Inflammatory macrophage (primary cell): ENCODE results near the gene BSCL2.
"Not testable (repeated sequence)": the region's sequence is repeated elsewhere in the genome, so short reads cannot be mapped to it uniquely, and the experiment has no call there.

ENCODE experiments used
- DNase-seq, 2 donors: peaks; one replicate each; pipeline ENCODE4 v3.0.0-alpha.2; 2020 to 2022

BSCL2 gene

DNA sequence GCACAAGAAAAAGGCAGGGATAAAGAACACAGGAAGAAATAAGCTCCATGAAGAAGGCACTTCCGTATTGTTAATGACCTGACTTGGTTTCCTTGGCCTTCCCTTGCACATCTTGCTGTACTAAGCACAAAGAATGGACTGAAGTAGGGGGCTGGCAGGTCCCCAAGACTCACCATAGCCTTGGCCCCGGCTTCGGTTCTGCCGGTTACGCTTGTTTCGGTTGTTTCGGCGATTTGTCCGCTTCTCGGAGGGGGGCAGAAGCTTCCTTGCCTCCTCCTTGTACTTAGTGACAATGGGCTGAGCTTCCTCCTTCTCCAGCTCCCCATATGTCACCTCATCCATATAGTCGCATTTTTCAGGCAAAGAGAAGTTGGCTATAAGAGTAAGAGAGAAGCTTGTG lies 9.6 kb upstream of the BSCL2 start:
- DNase-seq = no peak

DNA sequence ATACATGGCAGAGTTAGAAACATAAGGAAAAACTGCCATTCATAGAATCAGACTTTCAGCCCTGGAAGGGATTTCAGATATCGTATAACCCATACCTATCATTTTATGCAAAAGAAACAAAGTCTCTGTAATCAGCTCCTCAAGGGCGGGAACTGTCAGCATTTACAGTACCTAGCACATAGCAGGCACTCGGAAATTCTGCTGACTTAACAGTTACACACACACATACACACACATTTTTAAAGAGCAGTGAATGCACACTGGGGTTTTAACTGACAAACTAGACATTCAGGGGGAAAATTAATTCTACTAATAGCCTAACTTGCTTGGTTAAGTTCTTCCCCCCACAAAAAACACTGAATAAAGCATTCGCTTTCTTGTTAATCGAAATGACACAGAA lies 9.0 kb upstream of the BSCL2 start:
- no peak for DNase-seq

DNA sequence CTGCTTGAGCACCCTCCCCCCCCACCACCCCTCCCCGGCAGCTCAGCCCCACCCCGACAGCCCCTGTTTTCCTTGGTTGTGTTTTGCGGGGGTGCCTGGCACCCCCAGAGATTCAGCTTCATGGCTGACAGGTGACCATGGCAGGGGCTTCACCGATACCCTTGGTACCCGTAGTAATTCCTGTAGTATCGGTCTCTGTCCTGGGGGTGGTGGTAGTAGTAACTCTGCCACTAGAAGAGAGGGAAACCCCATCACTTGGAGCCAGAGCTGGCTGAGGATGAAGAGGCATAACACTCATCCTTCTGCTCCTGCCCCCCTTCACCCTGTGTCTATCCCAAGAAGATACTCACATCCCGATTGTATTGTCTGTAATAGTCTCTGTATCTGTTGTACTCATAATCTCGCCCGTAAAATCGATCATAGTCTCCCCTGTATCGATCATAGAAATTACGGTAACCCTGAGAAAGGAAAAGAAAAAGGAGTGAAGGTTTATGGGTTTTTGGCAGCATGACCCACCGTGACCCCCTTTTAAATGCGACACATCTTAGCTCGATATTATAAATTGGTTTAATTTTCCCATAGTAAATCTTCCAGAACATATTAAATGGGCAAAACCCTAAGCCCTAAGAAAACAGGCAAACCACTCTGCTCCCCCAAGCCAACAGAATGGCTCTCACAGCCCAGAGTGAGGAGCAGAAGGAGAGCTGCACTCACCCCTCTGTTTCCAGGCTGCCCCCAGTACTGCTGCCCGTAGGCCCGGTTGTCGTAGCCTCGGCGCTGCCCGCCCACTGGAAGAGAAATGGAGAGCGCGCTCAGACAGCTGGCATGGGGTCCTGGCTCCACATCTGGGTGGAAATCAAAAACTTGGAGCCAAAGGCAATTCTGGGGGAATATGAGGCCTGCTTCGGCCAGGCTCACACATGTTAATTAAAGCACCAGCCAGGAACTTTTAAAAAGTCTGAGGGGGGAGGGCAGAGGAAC lies 8.2 kb upstream of the BSCL2 start:
- DNase-seq = no peak

DNA sequence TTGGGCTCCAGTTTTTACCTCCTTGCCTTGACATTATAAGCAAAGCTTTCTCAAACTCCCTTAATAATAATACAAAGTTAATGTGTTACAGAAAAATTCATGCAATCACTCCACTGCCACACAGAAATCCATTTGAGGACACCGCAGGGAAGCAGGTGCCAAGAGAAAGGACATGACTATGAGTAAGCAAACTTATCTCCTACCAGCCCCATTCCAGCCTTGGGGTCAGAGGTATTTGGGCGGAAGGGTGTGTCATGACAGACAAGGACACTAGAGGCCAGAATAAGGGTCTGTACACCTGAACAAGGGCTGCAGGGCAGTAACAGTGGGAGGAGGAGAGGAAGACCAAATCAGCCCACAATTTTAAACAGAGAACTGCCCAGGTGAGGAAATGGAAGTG lies 6.1 kb upstream of the BSCL2 start:
- no peak for DNase-seq

DNA sequence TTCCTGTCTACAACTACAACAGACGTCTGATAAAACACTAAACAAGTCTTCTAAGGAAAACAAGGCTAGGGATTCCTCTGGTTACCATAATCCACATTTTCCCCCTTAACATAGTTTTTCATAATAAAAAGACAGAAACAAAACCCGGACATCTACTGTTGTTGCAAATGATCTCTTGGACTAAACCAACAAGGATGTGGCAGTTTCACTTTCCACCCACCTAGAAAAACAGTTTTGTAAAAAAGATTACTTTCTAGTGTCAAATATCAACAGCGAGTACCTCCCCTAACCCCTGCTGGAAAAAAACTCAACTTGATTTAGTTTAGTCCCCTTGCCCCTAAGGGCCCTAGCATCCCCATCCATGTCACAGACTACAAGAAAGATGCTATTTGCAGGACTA lies 5.6 kb upstream of the BSCL2 start:
- no peak for DNase-seq

DNA sequence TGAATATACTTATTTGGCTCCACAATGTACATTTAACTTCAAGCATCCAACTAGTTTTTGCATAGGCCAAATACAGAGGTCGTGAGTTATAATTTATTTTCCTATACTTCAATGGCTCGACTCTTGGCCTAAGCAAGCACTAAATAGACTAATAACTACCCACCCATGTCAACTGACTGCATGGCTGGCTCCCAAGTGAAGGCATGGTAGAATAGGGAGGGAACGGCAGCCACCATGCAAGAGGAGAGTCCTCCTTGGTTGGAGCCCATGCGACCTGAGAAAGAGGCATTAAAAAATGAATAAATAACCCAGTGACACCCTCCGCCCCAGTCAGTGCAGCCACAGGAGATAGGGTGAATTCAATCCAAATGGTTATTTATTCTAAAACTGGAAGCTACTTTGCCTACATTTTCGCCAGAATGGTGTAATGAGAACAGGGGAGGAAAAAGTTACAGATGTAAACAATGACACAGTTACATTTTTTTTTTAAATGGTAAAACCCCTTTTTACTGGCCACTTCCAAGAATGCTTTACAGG lies 5.1 kb upstream of the BSCL2 start:
- DNase-seq = no peak

DNA sequence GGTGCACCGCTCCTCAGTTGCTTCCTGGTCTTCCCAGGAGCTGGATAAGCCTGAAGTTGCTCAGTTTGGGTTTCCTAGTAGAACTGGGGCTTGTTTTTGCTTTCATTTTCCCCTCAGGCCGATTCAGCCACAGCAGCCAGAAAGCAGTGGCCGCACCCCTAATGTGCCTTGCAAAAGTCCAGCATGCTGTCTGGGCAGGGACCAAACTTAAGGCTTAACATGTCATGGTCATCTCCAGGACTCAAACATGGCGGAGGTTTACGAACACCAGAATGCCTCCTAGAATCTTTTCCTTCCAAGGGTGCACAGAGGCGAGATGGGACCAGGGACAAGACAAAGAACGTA lies 2.7 kb upstream of the BSCL2 start:
- peak; percentile 24 to 44 for DNase-seq

DNA sequence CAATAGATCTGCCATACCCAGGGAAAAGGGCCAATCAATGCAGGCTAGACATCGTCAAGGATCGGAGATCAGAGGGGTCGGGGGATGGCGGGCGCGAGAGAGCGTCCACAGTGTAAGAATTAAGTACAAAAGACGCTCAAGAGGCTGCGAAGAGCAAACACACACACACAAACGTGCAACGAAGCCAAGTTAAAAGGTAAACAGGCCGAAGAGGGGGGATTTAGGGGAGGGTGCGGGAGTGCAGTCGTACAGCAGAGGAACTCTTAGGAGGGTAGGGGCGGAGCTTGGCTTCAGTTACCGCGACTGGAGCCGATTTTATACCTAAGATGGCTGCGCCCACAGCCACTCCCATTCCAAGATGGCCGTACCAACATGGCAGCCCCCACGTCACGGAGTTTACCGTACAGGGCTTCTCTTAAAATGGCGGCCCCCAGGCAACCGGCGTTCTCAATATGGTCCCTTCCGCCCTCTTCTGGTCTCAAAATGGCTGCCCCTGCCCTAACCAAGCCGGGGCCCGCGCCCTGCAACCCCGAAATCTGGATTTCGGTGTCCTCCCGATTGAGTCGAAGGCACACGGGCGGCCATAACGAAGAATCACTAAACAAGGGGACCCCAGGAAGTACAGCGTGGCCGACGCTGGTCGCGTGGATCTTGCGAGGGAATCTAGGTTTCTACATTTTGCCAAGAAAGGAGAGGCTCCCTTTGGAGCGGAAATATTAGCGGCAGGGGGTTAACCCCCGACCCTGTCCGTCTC lies 2.2 kb upstream of the BSCL2 start:
- peak; percentile 99 for DNase-seq

DNA sequence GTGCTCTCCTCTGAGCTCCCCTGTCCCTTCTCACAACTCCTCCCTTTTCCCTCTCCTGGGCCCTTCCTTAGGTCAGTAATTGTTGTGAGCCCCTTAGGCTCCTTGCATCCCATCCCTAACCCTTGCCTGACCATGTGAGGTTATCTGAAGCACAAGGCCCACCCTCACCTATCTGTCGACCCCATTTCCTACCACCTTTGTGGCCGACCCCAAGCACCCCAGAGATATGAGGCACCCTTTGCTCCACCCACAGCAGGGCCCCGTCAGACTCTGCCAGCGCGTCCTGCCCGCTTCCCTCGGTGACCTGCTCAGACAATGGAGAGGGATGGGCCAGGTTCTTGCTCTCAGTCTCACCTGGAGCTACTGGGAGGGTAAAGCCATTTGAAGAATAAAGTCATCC lies 1.6 kb upstream of the BSCL2 start:
- no peak for DNase-seq

DNA sequence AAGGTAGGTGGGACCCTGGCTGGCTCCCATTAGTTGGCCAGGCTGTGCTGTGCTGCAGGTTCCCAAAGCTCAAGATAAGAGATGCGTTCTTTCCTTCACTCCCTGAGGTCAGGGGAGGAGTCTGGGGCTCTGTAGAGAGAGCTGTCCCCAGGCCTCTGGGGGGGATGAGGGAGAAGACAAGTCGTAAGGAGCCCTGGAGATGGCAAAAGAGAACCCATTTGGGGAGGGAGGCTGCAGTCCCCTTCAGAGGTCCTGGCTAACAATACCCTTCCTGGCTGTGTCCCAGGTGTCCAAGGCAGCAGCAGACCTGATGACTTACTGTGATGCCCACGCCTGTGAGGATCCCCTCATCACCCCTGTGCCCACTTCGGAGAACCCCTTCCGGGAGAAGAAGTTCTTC lies 1.2 kb upstream of the BSCL2 start:
- no peak for DNase-seq

DNA sequence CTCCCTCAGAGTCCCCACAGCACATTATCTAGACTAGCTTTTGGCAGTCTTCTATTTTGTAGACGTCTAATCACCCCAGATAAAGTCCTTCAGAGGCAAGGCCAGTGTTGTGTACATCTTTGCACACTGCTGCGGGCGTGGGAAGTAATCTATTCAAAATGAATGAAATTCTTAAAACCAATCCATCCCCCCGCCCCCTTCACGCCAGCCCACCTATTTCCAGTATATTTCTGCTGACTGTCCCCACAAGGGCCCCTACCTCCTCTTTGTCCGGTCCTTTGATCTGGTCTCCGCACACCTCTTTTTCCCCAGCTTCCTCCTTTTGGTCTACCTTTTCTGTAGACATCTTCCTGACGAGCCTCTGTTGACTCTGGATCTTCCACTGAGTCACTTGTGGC lies 375 bp downstream of the BSCL2 start:
- no peak for DNase-seq

DNA sequence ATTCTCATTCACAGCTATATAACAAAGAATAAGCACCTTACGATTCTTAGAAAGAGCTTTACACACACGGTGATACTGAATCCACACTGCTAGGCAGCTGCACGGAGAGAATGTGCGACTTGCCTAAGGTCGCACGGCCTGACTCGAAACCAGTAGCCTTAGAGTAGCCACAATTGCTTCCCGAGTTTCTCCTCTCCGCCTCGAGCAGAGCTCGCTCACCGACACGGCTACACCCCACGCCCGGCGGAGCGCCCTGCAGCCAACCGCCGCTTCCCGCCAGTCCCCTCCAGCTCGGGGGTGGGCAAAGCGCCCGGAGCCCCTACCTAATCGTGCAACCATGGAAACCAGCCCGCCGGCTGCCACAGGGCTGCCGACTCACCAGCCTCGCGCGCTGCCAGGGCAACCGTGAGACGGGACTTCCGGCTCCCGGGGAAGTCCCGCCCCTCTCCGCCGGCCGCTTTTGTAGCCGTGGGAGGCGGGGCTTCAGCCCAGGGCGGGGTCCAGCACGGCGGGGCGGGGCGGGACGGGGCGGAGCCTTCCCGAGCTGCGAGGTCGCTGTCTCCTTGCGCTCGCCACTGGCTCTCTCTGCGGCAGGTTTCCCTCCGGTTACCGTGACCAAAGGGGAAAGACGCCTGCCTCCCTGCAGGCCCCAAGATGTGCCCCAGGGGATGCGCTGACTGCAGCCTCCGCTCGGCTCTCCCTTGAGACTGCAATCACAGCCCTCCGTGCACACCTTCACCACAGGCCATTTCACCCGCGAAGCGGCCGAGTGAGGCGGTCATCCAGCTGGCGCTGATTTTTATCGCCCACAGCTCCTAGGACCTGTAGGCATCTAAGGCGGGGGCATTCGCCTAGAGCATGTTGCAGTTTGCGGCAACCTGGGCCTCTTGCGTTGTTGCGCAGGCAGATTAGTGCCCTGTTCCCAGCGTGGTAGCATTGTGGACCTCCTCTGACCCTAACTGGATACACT lies 1.1 kb downstream of the BSCL2 start:
- peak; percentile 94 to 96 for DNase-seq

DNA sequence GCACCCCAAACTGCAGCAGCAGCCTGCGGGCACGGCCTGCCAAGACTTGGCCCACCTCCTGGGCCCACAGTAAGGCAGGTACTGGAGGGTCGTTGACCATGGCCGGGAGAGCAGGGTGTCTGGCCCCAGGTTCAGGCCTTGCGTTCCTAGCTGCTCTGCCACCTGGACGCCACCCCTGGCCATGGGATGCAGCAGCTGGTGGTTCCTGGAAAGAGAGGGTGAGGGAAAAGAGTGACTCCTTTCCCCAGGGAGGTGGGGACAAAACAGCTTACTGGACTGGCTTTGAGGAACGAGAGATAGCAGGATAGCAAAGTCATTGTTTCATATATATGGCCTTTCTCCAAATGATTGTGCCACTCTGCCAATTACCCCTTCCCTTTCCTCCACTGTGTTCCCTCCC lies 1.8 kb downstream of the BSCL2 start:
- peak in 1 of 2 donors; percentile 22 for DNase-seq

DNA sequence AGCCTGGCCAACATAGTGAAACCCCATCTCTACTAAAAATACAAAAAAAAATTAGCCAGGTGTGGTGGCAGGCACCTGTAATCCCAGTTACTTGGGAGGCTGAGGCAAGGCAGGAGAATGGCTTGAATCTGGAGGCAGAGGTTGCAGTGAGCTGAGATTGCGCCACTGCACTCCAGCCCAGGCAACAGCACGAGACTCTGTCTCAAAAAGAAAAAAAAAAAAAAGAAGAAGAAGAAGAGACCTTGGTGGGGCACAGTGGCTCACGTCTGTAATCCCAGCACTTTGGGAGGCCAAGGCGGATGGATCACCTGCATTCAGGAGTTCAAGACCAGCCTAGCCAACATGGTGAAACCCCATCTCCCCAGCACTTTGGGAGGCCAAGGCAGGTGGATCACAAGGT lies 3.3 kb downstream of the BSCL2 start:
- peak; percentile 44 to 59 for DNase-seq

DNA sequence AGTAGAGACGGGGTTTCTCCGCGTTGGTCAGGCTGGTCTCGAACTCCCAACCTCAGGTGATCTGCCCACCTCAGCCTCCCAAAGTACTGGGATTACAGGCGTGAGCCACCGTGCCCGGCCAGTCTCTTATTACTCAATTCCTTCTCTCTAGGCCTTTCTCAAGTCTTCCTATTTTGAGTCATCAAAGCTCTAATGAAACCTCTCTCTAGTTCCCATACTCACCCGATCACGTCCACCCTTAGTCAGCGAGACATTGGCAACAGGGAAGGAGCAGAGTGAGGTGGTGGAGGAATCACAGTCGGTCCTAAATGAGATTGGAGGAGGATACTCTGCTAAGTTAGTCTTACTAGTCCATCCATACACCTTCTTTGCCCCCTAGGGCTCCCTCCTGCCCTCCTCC lies 5.0 kb downstream of the BSCL2 start:
- peak; percentile 80 to 91 for DNase-seq

DNA sequence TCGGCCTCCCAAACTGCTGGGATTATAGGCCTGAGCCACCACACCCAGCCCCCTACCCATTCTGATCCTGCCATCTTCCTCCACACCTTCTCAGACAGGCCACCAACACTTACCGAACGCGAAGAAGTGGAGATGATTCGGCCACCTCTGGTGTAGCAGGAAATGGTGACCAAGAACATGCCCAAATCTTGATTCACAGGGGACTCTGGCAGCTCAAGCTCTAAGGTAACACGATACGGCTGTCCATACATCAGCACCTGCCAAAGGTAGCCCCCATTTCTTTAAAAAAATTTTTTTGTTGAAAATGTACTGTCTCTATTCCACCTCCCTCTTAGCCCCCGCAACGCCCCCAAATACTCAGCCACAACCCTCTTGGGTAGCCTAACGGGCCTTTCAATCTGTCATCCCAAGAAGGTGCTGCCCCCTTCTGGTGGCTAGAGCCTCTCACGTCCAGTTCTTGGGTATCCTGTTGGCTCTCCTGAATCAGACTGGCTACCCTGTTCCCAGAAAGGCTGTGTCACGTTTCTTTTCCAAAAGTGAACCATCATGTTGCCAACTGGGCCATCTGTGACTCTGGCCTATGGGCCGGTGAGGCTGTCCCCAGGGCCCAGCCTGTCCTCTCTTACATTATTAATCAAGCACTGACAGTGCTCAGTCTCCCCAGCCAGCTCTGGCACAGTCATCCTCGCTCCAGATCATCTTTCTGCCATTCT lies 12.6 kb downstream of the BSCL2 start:
- DNase-seq = peak; percentile 77 to 78

DNA sequence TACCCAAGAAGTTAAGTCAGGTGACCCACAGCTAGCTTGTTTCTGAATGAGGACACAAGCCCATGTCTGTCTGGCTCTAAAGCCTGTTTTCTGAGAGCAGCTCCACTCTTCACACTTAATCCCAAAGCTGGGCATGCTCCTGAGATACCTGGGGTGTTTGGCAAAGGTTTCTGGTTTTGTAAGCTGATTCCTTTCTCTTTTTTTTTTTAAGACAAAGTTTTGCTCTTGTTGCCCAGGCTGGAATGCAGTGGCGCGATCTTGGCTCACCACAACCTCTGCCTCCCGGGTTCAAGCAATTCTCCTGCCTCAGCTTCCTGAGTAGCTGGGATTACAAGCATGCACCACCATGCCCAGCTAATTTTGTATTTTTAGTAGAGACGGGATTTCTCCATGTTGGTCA lies 13.6 kb downstream of the BSCL2 start:
- not testable (repeated sequence) for DNase-seq

DNA sequence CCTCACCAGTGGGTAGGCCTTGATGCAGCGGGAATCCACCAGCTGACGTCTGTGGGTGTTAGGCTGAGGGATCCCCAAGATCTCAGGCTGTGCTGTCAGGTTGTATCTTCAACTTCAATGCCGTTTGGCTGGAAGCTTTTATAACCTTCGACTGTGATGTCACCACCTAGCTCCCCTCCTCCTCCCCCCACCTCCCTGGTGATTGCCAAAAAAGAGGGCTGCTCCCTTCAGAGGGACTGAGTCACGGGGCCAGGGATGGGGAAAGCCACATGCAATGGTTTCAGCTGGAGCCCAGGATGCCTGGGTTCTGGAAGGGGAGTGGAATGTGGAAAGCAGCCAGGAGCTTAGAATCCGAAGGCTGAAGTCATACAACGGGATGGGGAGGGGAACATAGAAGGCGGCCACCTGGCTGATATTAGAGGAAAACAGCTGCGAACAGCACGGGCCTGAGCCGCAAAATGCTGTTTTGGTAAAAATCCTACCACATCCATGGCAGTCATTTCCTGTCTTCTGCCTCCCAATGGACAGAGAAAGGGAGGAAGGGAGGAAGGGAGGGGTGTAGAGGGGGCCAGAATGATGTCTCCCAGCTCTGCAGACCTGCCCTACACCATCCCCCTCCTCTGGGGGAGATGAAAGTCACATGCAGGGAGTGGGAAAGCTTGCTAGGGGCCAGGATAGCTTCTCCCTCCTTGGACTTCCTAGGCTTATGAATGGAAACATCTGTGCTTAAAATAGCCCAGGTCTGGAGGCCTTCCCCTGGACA lies 17.6 kb downstream of the BSCL2 start, which contains the start of gene LRRN4CL:
LRRN4CL (minus strand) TSS at position 110 of the 763 bp plus-strand sequence. CDS start 1,022 bp downstream, outside the sequence.
- DNase-seq = no peak

DNA sequence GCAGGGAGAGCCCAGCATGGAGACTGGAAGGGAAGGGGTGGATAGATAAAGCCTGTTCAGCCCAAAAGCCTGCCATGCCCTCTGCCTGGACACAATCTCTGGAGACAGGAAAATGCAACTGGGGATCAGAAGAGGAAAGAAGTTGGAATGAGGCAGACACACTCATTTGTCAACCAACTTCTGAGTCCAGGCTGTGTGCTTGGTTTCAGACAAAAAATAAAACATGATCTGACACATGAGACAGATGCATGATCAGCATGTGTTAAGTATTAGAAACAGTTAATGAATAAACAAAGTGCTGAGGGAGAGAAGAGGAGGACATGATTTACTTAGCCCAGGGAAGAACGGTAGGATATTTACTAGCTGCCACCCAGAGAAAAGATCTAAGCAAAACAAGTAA lies 18.7 kb downstream of the BSCL2 start:
- DNase-seq = no peak

DNA sequence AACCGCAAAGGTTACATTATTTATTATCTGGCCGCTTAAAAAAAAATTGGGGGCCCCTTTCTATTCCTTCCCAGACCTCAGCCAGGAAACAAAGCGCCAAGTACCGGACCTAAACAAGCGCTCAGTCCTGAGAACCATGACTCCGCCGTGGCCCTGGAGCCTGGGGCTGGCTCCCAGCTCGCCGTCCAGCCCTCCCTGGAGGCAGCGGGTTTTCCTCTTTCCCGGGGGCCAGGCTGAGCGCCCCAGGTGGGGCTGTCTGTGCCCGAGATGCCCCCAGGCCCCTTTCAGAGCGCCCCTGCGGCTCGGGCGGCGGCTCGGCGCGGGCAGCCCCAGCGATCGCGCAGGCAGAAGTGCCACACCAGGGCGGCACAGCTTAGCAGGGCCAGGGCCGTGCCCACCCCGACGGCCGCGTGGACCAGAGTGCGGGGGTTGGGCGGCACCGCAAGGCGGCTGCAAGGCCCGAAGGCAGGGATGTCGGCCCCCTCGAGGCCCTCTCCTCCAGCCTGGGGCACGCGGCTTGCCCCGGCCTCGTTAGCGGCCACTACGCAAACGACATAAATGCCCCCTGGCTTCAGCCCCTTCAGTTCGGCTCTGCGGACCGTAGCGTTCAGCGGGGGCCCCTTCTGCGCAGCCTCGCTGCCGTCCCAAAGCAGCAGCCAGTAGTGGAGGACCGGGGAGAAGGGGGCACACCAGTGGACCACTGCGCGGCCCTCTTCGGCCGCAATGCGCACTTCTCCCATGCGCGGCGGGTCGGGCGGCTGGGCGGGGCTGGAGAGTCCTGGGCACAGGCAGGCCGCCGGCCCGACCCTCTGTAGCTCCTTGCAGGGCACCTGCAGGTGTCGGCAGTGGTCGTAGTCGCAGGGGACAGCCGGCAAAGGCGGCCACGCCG lies 19.5 kb downstream of the BSCL2 start:
- DNase-seq = no peak
